Panc1 (cell line): ENCODE results near the gene STPG1. TPM values are rescaled to one million over a fixed set of nuclear protein-coding genes. Genes with fewer than 3 reads are reported as not detected.

Experiments used
- ATAC-seq: fragments of 200-7000 bp; cut with Tn5 transposase; 2 replicates; pipeline ENCODE4 v1.9.1; 2020; ENCODE audit warnings: mild to moderate bottlenecking, moderate library complexity
- BruUV-seq: library from RNA; stranded (reverse); fragments of 400-500 nt; replicated peaks from 2 replicates; lab custom pipeline; 2021; lab: Mats Ljungman, UMichigan
- CTCF ChIA-PET: fragments of 300-600 bp; sonication (Branson Sonifier 250); formaldehyde crosslinking; loops from one replicate; lab custom pipeline; 2022; ENCODE audit warnings: antibody characterized with exemption; lab: Charles Lee
- POLR2A ChIA-PET: fragments of 300-600 bp; sonication (Branson Sonifier 250); formaldehyde crosslinking; loops from one replicate; lab custom pipeline; 2022; ENCODE audit warnings: antibody characterized with exemption; lab: Charles Lee
- DNase-seq: peaks from one replicate; pipeline ENCODE4 v3.0.0-alpha.2; 2010; ENCODE audit warnings: low read depth, low spot score
- H3K27ac ChIP-seq: 2 replicates; pipeline ENCODE4 v1.5.1; 2011; ENCODE audit warnings: mild to moderate bottlenecking, low read length, inconsistent platforms
- H3K27me3 ChIP-seq: fragments of 200-500 bp; sonication (Bioruptor generic); 2 replicates; pipeline ENCODE4 v1.6.0; 2014; ENCODE audit warnings: low read length, inconsistent platforms; ENCODE audit not compliant: control insufficient read depth, insufficient read depth
- H3K36me3 ChIP-seq: fragments of 200-500 bp; sonication (Bioruptor generic); 2 replicates; pipeline ENCODE4 v1.5.1; 2014; ENCODE audit warnings: inconsistent platforms, mild to moderate bottlenecking, low read length, moderate library complexity; ENCODE audit not compliant: control insufficient read depth, insufficient read depth
- H3K4me1 ChIP-seq: 2 replicates; pipeline ENCODE4 v1.5.1; 2011; ENCODE audit warnings: inconsistent platforms, mild to moderate bottlenecking, low read length, moderate library complexity; ENCODE audit not compliant: control insufficient read depth, insufficient read depth
- H3K4me3 ChIP-seq, 2 experiments: 2 replicates each; pipeline ENCODE4 v1.5.1; 2011 to 2012; ENCODE audit warnings: low read depth in 2 of 2, low read length in 2 of 2, mild to moderate bottlenecking in 2 of 2, inconsistent platforms in 1 of 2, moderate library complexity in 1 of 2
- H3K9me3 ChIP-seq: fragments of 200-500 bp; sonication (Bioruptor generic); 2 replicates; pipeline ENCODE4 v1.5.1; 2014; ENCODE audit warnings: low read depth, mild to moderate bottlenecking, inconsistent platforms, low read length, moderate library complexity; ENCODE audit not compliant: control insufficient read depth, insufficient read depth
- CTCF ChIP-seq: fragments of 450-650 bp; IDR thresholded peaks from 2 replicates; pipeline ENCODE4 v1.5.1; 2017; ENCODE audit warnings: mild to moderate bottlenecking
- POLR2AphosphoS5 ChIP-seq: IDR thresholded peaks from 2 replicates; pipeline ENCODE4 v1.6.1; 2012; ENCODE audit warnings: mild to moderate bottlenecking, low read depth, low read length, moderate library complexity
- REST ChIP-seq, 2 experiments: IDR thresholded peaks; 2 replicates each; pipeline ENCODE4 v1.6.1; 2011 to 2012; ENCODE audit warnings: low read depth in 2 of 2, control low read depth in 1 of 2, low read length in 1 of 2, mild to moderate bottlenecking in 1 of 2, moderate library complexity in 1 of 2; ENCODE audit not compliant: insufficient read depth in 1 of 2
- SIN3A ChIP-seq: IDR thresholded peaks from 2 replicates; pipeline ENCODE4 v1.6.1; 2012; ENCODE audit warnings: low read depth, mild to moderate bottlenecking, low read length, moderate library complexity, borderline replicate concordance; ENCODE audit not compliant: insufficient read depth
- TCF7L2 ChIP-seq: IDR thresholded peaks from 2 replicates; pipeline ENCODE4 v1.6.1; 2011; ENCODE audit warnings: mild to moderate bottlenecking, low read depth, low read length, inconsistent platforms
- in situ Hi-C: cut with HindIII; loops from 2 replicates; pipeline ENCODE4 v1.10.0; 2016; ENCODE audit warnings: low sequenced_read_pairs, low pct_unique_long_range_greater_than_20kb
- intact Hi-C: fragments of 100-400 bp; cut with micrococcal nuclease; formaldehyde crosslinking; loops from one replicate; pipeline ENCODE4 v1.10.0; 2022; ENCODE audit not compliant: unreplicated experiment
- total RNA-seq: library from RNA; stranded (reverse); gene quantifications from one replicate; pipeline ENCODE4 v1.2.1, GENCODE V29; 2021; ENCODE audit not compliant: unreplicated experiment

Gene STPG1
- total RNA-seq, 1 experiment from 2014 or later, result 9.9 TPM

- no TSS peak for BruUV-seq
- in situ Hi-C loops (no loop called here), intact Hi-C loops (no loop called here)
- TF ChIP-seq REST (IDR thresholded peaks at IDR 0.05; ENCODE audit: insufficient read depth in 1 of 2, low read depth in 2 of 2, low read length in 1 of 2), result no peak
- Histone ChIP-seq H3K27me3 (no peaks in the 10 kb centered on the region), H3K9me3 (no peaks in the 10 kb centered on the region), H3K36me3 (no peaks in the 10 kb centered on the region), H3K27ac (no peak overlapping the region), H3K4me1 (peaks cover 2% of the 10 kb centered on the region; the same call in 1 of the 2 replicates), H3K4me3 (no peak overlapping the region)
- CTCF ChIA-PET, result no interaction called here
- POLR2A ChIA-PET, result no interaction called here
- DNase-seq (no peak), ATAC-seq (peak; percentile 38; the same call in 1 of the 2 replicates)
Observed at GRCh38 chr1:24459551-24460266, 46.1 kb upstream of the STPG1 start.

- ChIA-PET POLR2A (no interaction called here), CTCF (no interaction called here)
- TF ChIP-seq SIN3A, result no peak
- no peak for TF ChIP-seq REST (IDR thresholded peaks at IDR 0.05; ENCODE audit: insufficient read depth in 1 of 2, low read depth in 2 of 2, low read length in 1 of 2)
- no peak for TF ChIP-seq POLR2AphosphoS5
- no peak for TF ChIP-seq TCF7L2
- TF ChIP-seq CTCF, result no peak
- Histone ChIP-seq H3K9me3 (no peaks in the 10 kb centered on the region), H3K27ac (no peak overlapping the region), H3K4me3 (no peak overlapping the region), H3K4me1 (no peaks in the 10 kb centered on the region), H3K27me3 (no peaks in the 10 kb centered on the region), H3K36me3 (no peaks in the 10 kb centered on the region)
- in situ Hi-C loops, result no loop called here
- no TSS peak for BruUV-seq
- no peak for DNase-seq
- no peak for ATAC-seq
- intact Hi-C loops, result no loop called here
Observed at GRCh38 chr1:24457866-24458265, 44.3 kb upstream of the STPG1 start.
